Fibroblast of skin of left quadriceps (primary cell): Measurements from ENCODE around the gene RNF41.
"Not testable (repeated sequence)": the region's sequence is repeated elsewhere in the genome, so short reads cannot be mapped to it uniquely, and the experiment has no call there.

Source experiments
- DNase-seq, 2 experiments: peaks; one replicate each; pipeline ENCODE4 v3.0.0-alpha.2; 2013; ENCODE audit warnings: low read depth in 2 of 2

RNF41 gene

DNA sequence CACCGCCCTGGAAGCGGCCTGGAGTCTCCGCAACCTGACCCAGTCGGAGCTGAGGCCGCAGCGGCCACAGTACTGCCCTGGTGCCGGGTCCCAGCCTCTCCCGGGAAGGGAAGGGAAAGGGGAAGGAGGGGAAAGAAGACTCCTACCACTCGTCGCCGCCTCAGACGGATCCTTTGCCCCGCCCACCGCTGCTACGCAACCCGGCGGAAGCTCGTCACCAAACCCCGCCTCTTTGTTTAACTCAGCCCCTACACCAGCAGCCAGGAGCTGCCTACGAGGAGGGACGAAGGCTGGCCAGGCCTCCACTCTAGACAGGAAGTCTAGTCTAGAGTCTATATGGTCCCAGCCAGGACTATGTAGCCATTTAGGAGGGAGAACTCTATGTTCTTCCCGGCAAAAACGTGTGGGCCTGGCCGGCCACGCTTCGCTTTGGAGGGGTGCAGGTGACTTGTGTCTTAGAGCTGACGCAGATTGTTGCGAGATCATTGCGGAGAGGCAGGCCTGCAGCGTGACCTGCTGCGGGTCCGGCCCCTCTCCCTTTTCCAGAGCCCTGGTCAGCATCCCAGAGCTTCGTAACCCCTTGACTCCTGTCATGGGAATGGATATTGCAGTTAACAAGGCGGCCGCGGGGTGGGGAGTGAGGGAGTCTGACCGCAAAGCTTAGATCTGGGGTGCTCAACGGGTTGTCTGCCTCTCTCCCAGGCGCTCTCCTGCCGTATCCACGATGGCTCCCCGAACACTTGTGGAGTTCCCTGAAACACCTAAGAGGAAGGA lies at the start of gene RNF41:
RNF41 (minus strand) TSS at position 166 of the 774 bp plus-strand sequence. CDS start 7,875 bp downstream, outside the sequence.
- DNase-seq = peak; percentile 92 to 93

DNA sequence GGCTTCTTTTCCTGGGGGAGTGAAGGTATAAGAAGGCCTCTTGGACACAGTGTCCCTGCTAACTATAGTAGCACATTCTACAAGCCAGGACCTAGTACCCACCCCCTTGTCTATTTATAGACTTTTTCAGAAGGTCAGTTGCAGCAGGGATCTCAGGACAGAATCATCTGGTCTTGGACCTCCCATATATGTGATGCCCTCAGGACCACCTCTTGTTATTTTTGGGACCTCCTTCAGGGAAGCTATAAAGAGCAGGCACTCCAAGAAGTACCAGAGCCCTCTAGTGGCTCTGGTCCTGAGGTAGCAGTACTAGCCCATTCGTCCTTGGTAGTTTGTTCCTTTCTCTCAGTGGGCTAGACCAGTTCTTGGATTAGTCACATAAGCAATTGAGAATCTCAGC lies 49.3 kb upstream of the RNF41 start:
- no peak for DNase-seq

DNA sequence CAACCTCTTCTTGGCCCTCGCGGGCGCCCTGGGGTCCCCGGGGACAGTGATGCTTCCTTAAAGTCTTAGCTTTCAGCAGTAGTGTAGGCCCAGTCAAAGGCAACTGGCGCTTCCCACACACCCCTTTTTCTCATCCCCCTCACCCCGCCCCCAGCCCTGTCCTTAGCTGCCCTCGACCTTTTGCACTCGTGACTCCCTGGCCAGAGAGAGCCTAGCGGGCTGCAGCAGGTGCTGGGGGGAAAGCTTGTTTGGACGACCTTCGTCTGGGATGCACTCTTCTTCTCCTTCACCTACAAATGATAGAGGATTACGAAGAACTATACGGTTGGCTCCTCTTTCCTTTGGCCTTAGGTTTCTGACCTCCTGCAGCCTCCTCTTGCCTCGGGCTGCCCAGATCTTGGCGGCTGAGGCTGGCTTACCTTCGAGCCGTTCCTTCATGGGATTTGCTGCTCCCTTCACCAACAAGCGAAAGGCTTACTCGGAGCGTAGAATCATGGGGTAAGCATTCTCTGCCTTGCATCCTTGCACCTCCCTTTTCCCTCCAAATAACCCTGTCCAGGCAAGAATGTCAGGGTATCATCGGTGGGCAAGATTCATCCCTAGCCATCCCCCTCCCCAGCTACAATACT lies 45.8 kb upstream of the RNF41 start:
- DNase-seq = no peak

DNA sequence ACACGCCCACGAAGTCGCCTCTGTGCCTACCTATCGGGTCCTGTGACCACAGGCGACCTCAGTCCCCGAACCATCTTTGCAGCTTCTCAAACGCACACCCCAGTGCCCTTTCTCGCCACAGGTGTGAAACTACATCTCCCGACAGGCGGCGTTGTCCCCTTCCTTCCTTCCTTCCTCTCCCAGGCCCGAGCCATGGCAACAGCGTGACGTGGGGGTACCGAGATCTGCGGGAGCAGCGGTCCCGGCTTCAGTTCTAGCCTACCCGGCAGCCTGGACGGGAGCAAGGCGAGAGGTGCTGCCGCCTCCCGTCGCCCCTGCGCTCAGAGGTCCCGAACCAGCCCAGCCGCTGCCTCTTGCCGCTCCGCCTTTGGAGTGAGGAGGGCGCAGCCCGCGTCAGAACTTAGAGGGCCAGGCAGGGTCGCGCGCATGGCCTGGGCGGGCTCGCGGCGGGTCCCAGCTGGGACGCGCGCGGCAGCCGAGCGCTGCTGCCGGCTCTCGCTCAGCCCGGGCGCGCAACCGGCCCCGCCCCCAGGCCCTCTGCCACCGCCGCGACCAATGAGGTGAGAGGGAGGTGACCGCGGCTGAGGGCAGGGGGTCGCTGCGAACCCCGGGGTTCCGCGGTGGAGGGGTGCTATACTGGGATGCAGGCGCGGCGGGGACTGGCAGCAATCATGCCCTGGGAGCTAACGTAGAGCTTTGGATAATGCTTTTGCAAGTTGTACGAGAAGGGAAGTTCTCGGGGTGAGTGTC lies 45.1 kb upstream of the RNF41 start, which contains the start of gene COQ10A:
COQ10A (plus strand) TSS at position 250 of the 750 bp plus-strand sequence; CDS start at position 427, 177 bp downstream.
- peak; percentile 62 to 65 for DNase-seq

DNA sequence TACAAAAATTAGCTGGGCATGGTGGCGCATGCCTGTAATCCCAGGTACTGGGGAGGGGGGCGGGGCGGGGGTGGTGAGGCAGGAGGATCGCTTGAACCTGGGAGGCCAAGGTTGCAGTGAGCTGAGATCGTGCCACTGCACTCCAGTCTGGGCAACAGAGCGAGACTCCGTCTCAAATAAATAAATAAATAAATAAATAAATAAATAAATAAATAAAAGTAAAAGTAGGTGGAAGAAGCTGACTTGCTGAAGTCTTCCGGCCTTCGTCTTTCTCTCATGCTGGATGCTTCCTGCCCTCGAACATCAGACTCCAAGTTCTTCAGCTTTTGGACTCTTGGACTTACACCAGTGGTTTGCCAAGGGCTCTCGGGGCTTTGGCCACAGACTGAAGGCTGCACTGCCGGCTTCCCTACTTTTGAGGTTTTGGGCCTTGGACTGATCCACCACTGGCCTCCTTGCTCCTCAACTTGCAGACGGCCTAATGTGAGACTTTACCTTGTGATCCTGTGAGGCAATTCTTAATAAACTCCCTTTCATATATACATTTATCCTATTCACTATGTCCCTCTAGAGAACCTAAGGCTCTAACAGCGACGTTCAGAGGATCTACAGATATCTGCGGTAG lies 44.5 kb upstream of the RNF41 start:
- DNase-seq = not testable (repeated sequence)

DNA sequence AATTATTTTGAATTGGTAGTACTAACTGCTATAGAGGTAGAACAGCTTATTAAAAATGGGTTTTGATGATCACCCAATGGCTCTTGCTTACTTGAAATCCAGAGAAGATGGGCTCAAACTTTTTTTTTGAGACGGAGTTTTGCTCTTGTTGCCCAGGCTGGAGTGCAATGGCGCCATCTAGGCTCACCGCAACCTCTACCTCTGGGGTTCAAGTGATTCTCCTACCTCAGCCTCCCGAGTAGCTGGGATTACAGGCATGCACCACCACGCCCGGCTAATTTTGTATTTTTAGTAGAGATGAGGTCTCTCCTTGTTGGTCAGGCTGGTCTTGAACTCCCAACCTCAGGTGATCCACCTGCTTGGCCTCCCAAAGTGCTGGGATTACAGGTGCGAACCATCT lies 41.2 kb upstream of the RNF41 start:
- not testable (repeated sequence) for DNase-seq

DNA sequence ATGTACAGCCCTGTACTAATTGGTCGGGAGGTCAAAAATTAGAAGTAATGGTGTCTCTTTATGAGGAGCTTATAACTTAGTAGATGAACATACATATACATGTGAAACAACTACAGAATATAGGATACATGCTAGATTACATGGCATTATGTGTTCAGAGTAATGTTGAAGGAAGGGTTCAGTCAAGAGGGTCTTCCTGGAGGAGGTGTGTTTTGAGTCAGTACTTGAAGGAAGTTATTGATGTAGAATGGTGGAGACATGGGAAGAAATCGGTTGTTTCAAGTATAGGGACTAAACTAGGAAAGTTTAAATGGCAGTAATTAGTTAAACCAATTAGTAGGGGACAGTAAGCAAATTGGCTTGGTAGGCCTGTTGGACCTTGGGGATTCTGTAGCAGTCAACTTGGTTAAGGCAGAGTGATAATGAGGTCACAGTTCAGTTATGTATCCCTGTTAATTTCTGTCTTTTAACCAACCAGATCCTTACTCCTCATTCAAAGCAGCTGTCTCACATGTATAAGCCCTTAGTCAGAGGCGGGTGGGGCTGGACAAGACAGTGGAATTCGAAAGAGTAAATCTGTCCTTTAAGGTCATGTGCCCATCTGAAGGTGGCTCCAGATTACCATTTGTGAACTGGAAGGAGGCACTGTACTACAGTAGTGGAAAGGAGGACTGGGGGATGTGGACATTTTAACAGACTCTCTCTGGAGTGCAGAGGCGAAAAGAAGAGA lies 39.9 kb upstream of the RNF41 start:
- peak; percentile 65 to 69 for DNase-seq

DNA sequence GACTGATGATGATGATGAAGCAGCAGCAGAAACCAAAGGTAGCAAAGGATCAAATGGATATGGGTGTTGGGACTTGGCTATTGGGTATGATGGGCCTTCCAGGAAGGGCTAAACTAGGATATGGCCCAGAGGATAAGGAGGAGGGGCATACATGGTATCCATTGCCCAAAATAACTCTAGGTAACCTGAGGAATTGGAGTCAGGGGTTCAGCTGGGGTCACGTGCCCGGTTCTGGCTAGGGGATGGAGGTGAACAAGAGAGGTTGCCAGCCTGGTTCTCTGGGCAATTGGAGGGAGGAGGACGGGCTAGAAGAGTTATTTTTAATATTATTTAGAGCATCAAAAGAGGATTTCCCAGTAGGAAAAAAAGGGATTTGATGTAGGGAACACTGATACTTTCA lies 39.2 kb upstream of the RNF41 start:
- no peak for DNase-seq

DNA sequence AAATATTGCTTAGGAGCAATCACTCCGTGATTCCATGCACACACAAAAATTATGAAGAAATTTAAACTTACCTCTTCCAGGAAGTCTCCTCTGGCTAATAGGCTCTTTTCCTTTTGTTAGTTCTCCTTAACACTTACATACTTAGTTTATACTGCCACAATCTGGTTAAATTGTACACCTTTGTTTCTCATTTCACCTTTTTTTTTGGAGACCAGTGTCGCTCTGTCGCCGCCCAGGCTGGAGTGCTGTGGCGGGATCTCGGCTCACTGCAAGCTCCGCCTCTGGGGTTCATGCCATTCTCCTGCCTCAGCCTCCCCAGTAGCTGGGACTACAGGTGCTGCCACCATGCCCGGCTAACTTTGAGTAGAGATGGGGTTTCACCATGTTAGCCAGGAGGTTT lies 38.7 kb upstream of the RNF41 start:
- DNase-seq = no peak

DNA sequence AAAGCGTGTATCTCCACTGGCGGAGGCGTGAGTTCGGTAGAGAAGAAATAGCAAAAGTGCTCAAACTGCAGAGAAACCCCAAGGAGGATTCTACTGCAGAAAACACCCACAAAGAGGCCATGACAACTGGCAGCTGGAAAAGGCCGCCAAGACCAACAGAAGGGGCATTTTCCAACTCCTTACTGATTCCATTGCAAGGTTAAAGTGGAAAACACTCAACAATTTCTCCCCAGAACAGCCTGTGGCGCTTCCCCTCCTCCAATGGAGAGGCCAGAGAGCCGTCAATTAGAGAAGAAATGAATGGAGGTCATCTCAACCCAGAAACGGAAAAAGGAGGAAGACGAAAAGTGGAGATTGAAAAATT lies 37.1 kb upstream of the RNF41 start:
- DNase-seq = no peak

DNA sequence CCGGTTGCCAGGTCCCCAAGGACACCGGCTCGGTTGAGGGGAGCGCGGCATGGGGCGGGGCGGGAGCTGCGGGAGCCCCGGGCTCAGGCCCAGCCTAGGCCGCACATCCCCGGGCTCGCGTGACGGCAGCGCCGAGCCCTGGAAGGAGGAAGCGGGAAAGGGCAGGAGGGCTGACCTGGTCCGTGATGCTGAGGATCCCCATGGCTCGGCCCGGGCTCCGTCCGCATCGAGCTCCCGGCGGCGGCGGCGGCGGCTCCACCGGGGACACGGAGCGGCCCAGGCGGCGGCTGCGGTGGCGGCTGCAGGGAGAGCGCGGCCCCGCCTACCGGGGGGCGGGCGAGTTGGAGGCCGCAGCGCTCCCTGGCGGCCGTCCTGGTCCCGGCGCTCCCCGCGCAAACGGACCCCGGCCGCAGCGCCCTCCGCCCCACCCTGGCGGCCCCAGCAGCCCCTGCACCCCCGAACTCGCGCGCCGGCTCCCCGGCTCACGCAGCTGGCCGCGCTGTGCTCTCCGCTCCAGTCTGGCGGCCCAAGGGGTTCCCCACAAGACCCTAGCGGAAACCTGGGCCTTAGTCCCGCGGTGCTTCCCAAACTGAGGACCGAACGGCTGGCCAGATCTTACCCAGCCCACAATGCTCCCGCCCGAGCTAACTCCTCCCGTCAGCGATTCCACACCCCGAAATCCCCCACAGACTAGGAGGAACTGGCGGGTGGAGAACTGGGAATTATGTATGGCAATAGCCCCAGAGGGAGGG lies 36.5 kb upstream of the RNF41 start, which contains the start of gene ANKRD52:
ANKRD52 (minus strand) TSS at position 317 of the 752 bp plus-strand sequence; CDS start at position 202, 115 bp downstream.
- peak; percentile 44 to 46 for DNase-seq

DNA sequence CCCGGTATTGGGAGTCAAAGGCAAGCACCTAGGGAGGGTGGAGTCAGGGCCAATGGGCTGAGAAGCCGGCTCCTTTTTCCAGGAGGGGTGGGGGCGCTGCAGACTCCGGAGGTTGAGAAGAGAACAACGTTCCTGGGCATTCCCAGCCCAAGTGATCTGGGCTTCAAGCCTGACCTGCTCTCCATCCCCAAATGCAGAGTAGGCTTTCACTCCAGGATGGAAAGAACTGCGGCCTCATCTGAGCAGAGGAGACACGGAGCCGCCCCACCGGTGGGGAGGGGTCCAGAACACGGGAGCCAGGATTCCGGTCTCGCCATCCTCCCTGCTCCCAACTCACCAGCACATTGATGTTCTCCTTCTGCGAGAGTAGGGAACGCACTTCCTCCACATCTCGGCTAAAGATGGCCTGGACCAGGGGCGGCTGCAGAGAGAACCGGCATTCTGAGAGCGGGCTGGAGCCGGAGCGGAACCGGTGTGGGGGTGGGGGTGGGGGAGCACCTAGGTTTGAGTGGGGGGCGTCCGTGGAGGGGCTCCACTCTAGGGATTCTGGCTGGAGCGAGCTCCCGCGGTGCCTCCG lies 35.9 kb upstream of the RNF41 start:
- no peak for DNase-seq

DNA sequence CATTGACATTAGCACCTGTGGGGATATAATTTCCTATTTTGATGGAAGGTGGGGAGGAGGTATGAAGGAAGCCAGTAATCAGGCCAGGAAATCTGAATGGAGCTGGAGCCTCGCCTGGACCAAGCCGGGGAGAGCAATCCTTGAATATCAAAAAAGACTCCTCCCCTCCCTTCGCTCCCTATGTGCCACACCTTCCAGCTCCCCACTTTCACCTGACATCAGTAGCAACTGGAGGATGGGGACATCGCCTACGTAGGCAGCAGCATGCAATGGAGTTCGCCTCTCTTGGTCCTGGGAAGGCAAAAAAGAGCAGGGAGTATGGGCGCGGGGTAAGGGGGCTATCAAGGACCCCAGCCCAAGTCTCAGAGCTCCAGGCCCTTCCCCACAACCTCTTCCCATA lies 35.3 kb upstream of the RNF41 start:
- DNase-seq = no peak

DNA sequence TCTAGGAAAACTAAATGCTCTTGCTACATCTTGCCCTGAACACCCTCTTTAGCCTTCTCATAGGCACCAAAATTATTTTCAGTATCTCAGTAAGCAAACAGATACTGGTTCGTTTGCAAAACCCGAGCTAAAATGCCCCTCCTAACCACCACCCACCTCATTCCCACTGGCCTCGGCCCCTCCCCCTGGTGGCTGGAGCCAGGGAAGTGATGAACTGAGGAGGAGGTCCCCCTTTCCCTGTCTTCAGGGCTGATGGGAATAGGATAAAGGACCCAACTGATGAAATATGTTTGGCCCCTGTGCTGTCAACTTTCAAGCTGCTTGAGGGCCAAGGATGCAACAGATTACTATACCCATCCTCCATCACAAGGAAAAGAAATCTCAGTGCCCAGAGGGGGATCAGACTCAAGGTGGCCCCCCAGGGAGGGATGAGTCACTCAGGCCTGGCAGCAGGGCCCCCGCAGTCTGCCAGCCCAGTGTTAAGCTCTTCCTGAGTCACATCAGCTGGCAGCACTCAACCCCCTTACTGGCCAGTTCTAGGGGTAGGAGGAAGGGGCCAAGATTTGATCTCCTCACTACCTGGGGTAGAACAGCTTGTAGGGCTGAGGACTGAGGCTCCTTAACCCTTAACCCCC lies 34.7 kb upstream of the RNF41 start:
- DNase-seq = no peak

DNA sequence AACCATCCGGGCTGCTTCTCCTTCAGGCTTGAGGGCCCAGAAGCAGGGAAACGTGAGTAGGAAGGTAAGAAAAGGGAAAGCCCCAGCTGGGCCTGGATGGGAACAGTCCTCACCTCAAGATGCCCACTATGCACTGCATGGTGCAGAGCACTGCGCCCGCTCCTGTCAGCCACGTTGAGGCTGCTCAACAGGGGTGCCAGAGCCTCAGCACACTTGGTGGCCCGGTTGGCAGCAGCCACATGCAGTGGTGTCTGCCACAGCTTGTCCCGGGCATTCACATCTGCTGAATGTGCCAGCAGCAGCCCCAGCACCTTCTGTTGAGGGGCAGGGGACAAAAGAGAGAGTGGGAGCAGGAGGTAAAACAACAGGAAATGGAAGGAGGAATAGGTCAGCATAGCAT lies 33.9 kb upstream of the RNF41 start:
- DNase-seq = no peak

DNA sequence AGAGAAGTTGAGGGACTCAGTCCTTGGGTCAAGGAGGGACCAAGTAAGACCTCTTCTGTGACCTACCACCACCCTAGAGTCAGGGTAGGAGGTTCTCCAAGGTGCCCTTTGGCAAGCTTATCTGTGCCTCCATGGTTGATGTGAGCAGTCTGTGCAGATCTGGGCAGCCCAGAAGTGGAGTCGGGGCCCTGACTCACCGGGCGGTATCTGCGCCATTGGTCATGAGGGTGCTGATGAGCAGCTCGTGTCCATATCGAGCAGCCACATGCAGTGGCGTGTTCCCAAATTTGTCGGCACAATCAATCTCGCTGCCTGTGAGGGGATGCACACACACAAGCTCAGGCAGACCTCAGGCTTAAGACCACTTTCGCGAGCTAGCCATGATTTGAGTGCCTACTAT lies 31.4 kb upstream of the RNF41 start:
- DNase-seq = no peak

DNA sequence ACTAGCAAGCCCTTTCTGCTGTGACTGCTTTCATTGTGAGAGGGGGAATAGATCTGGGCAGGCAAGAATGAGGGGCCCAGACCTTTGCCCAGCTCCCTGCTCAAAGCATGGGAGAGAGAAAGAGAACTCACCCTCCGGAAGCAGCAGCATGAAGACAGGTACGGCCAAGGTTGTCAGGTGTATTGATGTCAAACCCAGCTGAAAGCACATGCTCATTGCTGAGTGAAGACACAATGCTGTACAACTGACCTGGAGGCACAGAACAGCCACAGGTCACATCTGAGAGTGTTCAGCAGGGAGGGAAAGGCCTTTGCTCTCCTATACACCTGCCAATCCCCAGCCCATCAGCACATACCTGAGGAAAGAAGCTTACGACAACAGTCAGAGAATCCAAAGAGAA lies 30.9 kb upstream of the RNF41 start:
- no peak for DNase-seq

DNA sequence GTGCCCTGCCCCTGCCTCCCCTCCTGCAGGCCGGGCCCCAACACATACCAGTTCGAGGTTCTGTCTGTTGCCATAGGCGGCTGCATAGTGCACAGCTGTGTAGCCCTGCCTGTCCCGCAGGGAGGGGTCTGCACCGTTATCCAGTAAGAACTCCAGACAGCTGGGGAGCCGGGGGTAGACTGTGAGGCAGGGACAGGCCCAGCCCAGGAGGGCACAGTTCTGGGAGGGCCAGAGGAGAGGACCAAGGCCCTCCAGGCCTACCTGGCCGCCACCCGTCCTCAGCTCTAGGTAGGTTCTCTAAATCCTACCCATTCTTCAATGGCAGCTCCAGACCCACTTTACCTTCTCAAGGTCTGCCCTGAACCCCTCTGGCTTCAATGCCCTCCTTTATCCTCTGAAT lies 27.0 kb upstream of the RNF41 start:
- DNase-seq = no peak

DNA sequence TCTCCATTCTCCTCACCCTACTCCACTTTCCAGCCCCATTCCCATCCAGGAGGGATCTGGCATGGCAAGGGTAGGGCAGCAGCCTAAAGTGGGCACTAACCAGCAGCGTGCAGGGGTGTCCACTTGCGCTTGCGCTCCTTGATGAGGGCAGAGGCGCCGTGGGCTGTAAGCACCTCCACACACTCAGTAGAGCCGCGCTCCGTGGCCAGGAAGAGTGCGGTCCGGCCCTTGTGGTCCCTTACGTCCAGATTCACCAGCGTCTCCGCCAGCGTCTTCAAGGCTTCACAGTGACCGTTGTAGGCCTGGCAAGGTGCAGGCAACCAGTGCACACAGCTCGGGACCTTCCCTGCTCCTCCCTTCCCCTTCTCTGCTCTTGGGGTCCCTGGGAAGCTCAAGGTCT lies 26.2 kb upstream of the RNF41 start:
- no peak for DNase-seq

DNA sequence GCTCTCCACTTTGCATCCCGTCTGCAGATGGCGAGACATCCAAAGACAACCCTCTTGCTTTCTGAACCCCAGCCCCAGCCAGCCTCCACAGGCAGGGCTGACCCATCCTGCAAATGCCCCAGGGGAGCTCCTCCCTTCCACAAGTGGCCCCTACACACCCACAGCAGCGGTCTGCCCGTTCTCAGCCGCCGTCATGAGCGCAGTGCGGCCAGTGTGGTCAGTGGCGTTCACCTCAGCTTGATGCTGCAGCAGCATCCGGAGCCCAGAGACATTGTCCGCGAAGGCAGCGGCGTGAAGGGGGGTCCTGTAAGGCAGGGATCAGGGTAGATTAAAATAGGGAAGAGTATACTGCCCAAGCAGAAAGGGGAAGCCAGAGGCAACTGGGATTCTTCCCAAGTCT lies 22.8 kb upstream of the RNF41 start:
- DNase-seq = no peak
